NCI-H2029 (cell line): ENCODE results near the gene FAM25A.
"Not testable (repeated sequence)": the region's sequence is repeated elsewhere in the genome, so short reads cannot be mapped to it uniquely, and the experiment has no call there.

ENCODE experiments used
- DNase-seq: peaks from one replicate; lab custom pipeline; 2025; lab: John Stamatoyannopoulos, UW

Gene FAM25A

DNA sequence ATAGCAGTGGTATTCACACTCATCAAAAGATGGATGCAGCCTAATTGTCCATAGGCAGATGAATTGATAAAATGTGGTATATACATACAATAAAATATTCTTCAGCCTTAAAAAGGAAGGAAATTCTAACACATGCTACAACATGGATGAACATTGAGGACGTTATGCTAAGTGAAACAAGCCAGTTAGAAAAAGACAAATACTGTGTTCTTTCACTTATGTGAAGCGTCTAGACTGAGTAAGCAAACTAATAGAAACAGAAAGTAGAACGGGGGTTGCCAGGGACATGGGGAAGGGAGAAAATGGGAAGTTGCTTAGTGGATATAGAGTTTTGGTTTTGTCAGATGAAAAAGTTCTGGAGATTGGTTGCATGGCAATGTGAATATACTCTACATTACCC is 6.6 kb upstream of the FAM25A start:
- not testable (repeated sequence) for DNase-seq

GRCh38 chr10:87014986-87015716 is 4.9 kb upstream of the FAM25A start:
- not testable (repeated sequence) for DNase-seq

DNA sequence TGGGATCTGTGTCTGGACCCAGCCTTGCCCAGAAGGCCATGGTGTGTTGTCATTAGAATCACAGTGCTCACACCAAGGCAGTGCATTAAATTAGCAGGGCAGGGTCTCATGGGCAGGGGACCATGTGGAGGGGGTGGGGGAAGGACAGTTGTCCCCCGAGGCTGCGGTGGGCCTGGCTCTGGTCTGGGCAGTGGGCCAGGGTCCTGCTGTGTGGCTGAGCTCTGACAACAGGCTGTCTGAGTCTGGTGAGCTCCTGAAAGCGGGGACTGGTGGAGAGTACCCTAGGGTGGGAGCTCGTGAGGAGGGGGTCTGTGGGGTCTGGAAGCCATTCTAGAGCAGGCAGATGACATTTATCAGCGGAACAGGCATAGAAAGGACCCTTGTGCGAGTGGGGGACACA is 2.0 kb upstream of the FAM25A start:
- DNase-seq: not testable (repeated sequence)

- DNase-seq: not testable (repeated sequence)
Measured at GRCh38 chr10:87019066-87019465, 1.0 kb upstream of the FAM25A start.

GRCh38 chr10:87019504-87019903 is 590 bp upstream of the FAM25A start:
- not testable (repeated sequence) for DNase-seq

DNA sequence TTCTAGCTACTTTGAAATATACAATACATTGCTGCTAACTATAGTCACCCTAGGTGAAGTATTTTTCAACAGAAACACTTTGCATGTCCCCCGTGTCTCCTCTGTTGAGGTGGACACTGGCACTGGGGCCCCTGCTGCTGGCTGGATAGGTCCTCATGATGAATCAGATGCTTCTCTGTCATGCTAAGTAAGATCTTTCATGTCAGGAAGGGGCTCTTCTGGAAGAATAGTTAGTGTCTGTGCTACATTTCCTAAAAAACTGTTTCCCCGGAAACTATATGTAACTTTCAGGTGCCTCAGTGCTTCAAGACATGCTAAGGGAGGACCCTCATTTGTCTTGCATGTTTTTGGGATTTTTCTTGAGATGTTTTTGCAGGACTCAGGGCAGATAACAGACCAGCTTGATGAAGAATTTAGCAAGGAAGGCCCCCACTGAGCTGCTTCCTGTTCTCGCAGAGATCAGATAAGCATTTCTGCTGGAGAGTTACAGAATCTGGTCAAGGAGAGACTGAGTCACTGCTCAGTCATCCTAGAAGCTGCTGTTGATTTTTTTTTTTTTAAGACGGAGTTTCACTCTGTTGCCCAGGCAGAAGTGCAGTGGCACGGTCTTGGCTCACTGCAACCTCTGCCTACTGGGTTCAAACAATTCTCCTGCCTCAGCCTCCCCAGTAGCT is 5.3 kb downstream of the FAM25A start:
- DNase-seq: not testable (repeated sequence)

DNA sequence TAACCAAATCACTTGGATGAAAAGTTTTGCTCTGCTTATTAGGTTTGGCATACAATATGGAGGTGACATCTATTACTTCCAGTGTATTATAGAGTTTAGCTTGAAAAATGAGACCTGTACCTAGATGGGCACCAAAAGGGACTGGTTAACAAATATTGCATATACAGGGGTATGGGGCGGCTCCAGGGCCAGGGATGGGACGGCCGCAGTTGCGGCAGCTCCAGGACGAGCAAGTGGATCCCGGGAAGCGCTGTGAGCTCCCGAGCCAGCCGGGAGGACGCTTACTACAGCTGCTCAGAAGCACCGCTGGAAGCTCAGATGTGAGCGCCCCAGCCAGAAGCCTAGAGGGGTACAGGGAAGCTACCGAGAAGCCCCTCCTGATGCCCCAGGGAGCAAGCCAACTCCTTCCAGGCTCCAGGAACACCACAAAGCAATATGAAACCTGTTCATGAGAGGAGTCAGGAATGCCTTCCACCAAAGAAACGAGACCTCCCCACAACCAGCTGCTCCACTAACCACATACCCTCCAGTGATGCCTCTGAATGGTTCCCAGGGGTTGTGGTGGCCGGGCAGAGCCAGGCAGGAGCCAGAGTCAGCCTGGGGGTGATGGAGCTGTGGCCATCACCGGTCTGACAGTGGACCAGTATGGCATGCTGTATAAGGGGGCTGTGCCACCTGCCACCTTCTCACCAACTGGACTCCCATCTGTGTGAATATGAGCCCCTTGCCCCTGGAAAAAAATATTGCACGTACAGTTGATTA is 6.8 kb downstream of the FAM25A start:
- not testable (repeated sequence) for DNase-seq

- not testable (repeated sequence) for DNase-seq
Measured at GRCh38 chr10:87030419-87030818, 10.3 kb downstream of the FAM25A start.

DNA sequence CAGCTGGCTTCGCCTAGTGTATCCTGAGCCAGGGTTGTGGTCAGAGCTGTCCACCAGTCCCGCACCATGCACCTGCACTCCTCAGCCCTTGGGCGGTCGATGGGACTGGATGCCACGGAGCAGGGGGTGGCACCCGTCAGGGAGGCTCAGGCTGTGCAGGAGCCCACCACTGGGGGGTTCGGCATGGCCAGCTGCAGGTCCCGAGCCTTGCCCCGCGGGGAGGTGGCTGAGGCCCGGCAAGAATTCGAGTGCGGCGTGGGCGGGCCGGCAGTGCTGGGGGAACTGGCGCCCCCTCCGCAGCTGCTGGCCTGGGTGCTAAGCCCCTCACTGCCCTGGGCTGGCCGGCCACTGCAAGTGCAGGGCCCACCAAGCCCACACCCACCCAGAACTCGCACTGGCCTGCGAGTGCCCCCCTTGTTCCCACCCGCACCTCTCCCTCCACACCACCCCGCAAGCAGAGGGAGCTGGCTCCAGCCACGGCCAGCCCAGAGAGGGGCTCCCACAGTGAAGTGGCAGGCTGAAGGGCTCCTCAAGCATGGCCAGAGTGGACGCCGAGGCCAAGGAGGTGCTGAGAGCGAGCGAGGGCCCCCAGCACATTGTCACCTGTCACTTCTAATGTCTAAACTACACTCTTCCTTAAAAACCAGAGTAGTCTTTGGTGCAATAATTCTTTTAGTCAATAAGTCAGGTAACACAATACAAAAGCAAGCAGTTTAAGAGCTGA is 11.0 kb downstream of the FAM25A start:
- no peak for DNase-seq

DNA sequence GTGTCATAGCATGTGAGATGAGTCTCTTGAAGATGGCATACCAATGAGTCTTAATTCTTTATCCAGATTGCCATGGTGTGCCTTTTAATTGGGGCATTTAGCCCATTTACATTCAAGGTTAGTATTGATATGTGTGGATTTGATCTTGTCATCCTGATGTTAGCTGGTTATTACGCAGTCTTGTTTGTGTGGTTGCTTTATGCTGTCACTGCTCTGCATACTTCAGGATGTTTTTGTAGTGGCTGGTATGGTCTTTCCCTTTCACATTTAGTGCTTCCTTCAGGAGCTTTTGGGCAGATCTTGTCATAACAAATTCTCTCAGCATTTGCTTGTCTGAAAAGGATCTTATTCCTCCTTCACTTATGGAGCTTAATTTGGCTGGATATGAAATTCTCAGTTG is 16.5 kb downstream of the FAM25A start:
- no peak for DNase-seq

- DNase-seq: no peak
Measured at GRCh38 chr10:87038286-87038717, 18.2 kb downstream of the FAM25A start.

- no peak for DNase-seq
Measured at GRCh38 chr10:87038786-87039185, 18.7 kb downstream of the FAM25A start.

DNA sequence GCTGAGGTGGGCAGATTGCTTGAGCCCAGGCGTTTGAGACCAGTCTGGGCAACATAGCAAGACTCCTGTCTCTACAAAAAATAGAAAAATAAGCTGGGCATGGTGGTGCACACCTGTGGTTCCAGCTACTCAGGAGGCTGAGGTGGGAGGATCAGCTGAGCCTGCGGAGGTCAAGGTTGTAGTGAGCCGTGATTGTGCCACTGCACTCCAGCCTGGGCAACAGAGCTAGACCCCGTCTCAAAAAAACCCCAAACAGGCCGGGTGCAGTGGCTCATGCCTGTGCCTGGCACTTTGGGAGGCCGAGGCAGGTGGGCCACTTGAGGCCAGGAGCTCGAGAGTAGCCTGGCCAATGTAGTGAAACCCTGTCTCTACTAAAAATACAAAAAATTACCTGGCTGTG is 23.5 kb downstream of the FAM25A start:
- not testable (repeated sequence) for DNase-seq

GRCh38 chr10:87045434-87045938 is 25.4 kb downstream of the FAM25A start:
- DNase-seq: no peak

DNA sequence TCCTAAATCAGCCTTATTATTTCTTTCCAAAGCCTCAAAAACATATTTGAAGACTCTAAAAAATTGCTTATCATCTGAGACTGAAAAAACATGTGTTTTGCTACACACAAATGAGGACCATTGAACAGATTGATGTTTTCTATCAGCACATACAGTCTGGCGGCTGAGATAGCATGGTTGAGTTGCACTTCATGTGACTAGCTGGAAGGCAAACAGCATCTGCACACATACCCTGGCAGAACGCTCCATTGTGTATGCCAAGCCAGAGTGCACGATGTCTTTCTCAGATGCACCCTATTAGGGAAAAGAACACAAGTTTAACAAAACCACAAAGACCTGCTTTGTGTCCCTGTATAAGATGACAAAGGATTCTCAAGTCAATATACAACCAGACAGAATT is 33.0 kb downstream of the FAM25A start:
- no peak for DNase-seq

GRCh38 chr10:87053577-87054181 is 33.6 kb downstream of the FAM25A start:
- no peak for DNase-seq

DNA sequence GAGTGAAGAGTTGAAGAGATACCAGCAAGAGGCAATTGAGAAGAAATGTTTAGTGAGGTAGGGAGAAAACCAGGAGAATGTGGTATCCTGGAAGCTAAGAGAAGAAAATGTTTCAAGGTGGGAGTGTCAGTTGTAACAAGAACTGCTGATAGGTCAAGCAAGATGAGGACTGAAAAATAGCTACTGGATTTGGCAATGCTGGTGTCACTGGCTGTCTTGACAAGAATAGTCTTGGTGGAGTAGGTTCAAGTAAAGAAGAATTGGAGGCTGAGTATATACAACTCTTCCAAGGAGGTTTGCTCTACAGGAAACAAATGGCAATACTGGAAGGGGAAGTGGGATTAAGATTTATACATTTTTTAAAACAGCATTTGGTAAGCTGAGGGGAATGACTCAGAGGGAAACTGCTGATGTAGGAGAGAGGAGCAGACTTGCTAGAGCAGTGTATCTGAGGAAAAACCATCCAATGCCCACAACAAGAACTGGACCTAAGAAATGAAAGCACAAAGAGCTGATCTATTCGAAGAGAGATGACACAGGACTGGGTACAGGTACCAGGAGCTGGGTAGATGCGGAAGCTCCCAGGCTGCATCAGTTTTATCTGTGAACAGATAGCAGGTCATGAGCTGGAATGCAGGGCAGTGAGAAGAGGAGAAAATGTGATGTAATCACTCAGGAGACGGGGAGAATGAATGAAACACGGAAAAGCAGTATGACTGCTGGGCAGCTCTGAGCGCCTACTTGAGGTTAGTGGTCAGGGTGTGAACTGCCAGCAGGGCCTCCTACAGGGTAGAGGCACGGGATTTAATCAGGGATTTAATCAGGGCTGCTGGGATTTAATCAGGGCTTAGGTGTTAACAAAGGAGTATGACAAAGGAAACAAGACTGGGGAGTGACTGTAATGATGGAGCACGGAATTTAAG is 34.5 kb downstream of the FAM25A start:
- no peak for DNase-seq

GRCh38 chr10:87058171-87058570 is 38.1 kb downstream of the FAM25A start:
- DNase-seq: no peak

DNA sequence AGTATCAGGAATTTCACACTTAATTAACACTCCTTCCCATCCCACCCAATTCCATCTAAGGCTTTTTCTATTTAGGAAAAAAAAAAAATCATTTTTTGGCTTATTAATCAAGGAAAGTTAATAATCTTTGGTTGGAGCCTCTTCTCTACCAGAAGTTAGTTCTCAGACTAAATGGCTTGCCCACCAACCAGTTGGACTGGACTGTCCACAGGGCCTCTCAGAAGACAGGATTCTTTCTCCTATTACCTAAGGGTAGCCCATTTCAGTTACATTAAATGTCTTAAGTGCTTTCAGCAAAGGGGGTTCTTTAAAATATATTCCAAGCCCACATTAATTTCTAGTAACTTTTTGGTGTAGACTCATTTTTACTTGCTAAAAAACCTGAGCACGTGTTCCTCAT is 39.3 kb downstream of the FAM25A start:
- no peak for DNase-seq

- DNase-seq: no peak
Measured at GRCh38 chr10:87060280-87060928, 40.3 kb downstream of the FAM25A start.
